GM12878 (cell line): ENCODE results near the gene NUP50. TPM values are rescaled to one million over a fixed set of nuclear protein-coding genes. Genes with fewer than 3 reads are reported as not detected.

Experiments
- ATAC-seq: fragments of 200-7000 bp; cut with Tn5 transposase; 3 replicates; pipeline ENCODE4 v1.9.1; 2020; ENCODE audit warnings: mild to moderate bottlenecking, moderate library complexity
- BruUV-seq: library from RNA; stranded (reverse); fragments of 400-500 nt; replicated peaks from 2 replicates; lab custom pipeline; 2021; lab: Mats Ljungman, UMichigan
- CTCF ChIA-PET: fragments of 300-600 bp; sonication (Branson Sonifier 250); formaldehyde crosslinking; extraction: SDS; loops from one replicate; lab custom pipeline; 2021; ENCODE audit warnings: inconsistent platforms; lab: Yijun Ruan, JAX
- POLR2A ChIA-PET: fragments of 350-600 bp; formaldehyde crosslinking; extraction: SDS; loops from one replicate; lab custom pipeline; 2021; ENCODE audit warnings: inconsistent platforms; lab: Charles Lee
- RAD21 ChIA-PET: fragments of 300-600 bp; sonication (Branson Sonifier 250); formaldehyde crosslinking; loops from one replicate; lab custom pipeline; 2023; ENCODE audit warnings: antibody characterized with exemption; ENCODE audit not compliant: unreplicated experiment; lab: Charles Lee
- SMC1A ChIA-PET: fragments of 300-600 bp; sonication (Branson Sonifier 250); formaldehyde crosslinking; loops from one replicate; lab custom pipeline; 2023; ENCODE audit not compliant: unreplicated experiment, uncharacterized antibody; lab: Charles Lee
- DNase-seq: peaks from one replicate; pipeline ENCODE4 v3.0.0-alpha.2; 2011; ENCODE audit warnings: low read depth, low spot score
- FAIRE-seq: peaks from 3 replicates; lab custom pipeline; 2011; peaks lifted over from hg19 to GRCh38; lab: Jason Lieb, UNC
- H2AFZ ChIP-seq: 2 replicates; pipeline ENCODE4 v1.6.0; 2011; ENCODE audit warnings: low read depth, low read length, control low read depth; ENCODE audit not compliant: control insufficient read depth
- H3K27ac ChIP-seq: 2 replicates; pipeline ENCODE4 v1.5.1; 2011; ENCODE audit warnings: control low read depth; ENCODE audit not compliant: control insufficient read depth, insufficient read depth
- H3K27me3 ChIP-seq, 2 experiments: replicated peaks in 1 of 2; 2 replicates each; pipeline versions ENCODE4 v1.6.0 to v1.6.1; 2011; ENCODE audit warnings: low read length in 1 of 2; ENCODE audit not compliant: control insufficient read depth in 2 of 2, insufficient read depth in 2 of 2
- H3K36me3 ChIP-seq, 2 experiments: 2 replicates each; pipeline ENCODE4 v1.5.1; 2011; ENCODE audit warnings: low read length in 1 of 2; ENCODE audit not compliant: control insufficient read depth in 2 of 2, insufficient read depth in 2 of 2
- H3K4me1 ChIP-seq: 2 replicates; pipeline ENCODE4 v1.6.1; 2011; ENCODE audit warnings: mild to moderate bottlenecking, low read length, moderate library complexity, mixed read lengths; ENCODE audit not compliant: control insufficient read depth, insufficient read depth
- H3K4me2 ChIP-seq: 2 replicates; pipeline ENCODE4 v1.6.0; 2011; ENCODE audit warnings: control low read depth; ENCODE audit not compliant: control insufficient read depth, insufficient read depth
- H3K4me3 ChIP-seq: fragments of 200-600 bp; sonication (generic); 2 replicates; pipeline ENCODE4 v1.5.1; 2016
- H3K79me2 ChIP-seq: 2 replicates; pipeline ENCODE4 v1.6.0; 2011; ENCODE audit warnings: low read length; ENCODE audit not compliant: control insufficient read depth, insufficient read depth
- H3K9ac ChIP-seq: 2 replicates; pipeline ENCODE4 v1.8.0; 2011; ENCODE audit warnings: low read length, control low read depth, mixed read lengths; ENCODE audit not compliant: control insufficient read depth, insufficient read depth
- H3K9me3 ChIP-seq: replicated peaks from 3 replicates; pipeline ENCODE4 v1.5.1; 2011; ENCODE audit warnings: mild to moderate bottlenecking, low read length; ENCODE audit not compliant: control insufficient read depth, insufficient read depth
- H4K20me1 ChIP-seq: 2 replicates; pipeline ENCODE4 v1.6.0; 2011; ENCODE audit not compliant: control insufficient read depth, insufficient read depth
- BMI1 ChIP-seq: fragments of 450-650 bp; IDR thresholded peaks from 2 replicates; pipeline ENCODE4 v1.6.1; 2016; ENCODE audit warnings: mild to moderate bottlenecking, moderate library complexity, borderline replicate concordance
- CBX5 ChIP-seq: sonication (generic); IDR thresholded peaks from 2 replicates; pipeline ENCODE4 v1.6.1; 2016; ENCODE audit warnings: low read depth, moderate library complexity, mild to moderate bottlenecking, inconsistent platforms
- JUNB ChIP-seq: IDR thresholded peaks from 2 replicates; pipeline ENCODE4 v1.6.1; 2016; ENCODE audit warnings: antibody characterized with exemption, mild to moderate bottlenecking
- NFYB ChIP-seq: IDR thresholded peaks from 2 replicates; pipeline ENCODE4 v1.6.1; 2011; ENCODE audit warnings: low read depth, mild to moderate bottlenecking, low read length, improper control_type of control experiment, moderate library complexity; ENCODE audit not compliant: insufficient read depth
- RAD51 ChIP-seq: fragments of 450-650 bp; IDR thresholded peaks from 2 replicates; pipeline ENCODE4 v1.6.1; 2016; ENCODE audit warnings: moderate library complexity, mild to moderate bottlenecking, inconsistent platforms
- RUNX3 ChIP-seq: IDR thresholded peaks from 2 replicates; pipeline ENCODE4 v1.6.1; 2012; ENCODE audit warnings: low read length, inconsistent platforms
- TCF3 ChIP-seq: IDR thresholded peaks from 2 replicates; pipeline ENCODE4 v1.6.1; 2012; ENCODE audit warnings: low read depth, mild to moderate bottlenecking, low read length, borderline replicate concordance; ENCODE audit not compliant: insufficient read depth
- ZNF384 ChIP-seq: IDR thresholded peaks from 2 replicates; pipeline ENCODE4 v1.6.1; 2012; ENCODE audit warnings: low read depth, mild to moderate bottlenecking, low read length, improper control_type of control experiment, borderline replicate concordance
- WGBS: methylation state at CpG from one replicate; pipeline ENCODE4 v1.1.6; 2016; ENCODE audit warnings: low lambda C conversion rate; ENCODE audit not compliant: insufficient replicate concordance, insufficient coverage; ENCODE audit errors: missing lambda C conversion rate; 5-methylcytosine and 5-hydroxymethylcytosine counted together
- in situ Hi-C: fragments of 300-500 bp; cut with MboI; formaldehyde crosslinking; loops from 9 replicates; pipeline ENCODE4 v1.14.3; 2018; ENCODE audit warnings: mixed read lengths
- intact Hi-C: fragments of 100-400 bp; cut with micrococcal nuclease; formaldehyde crosslinking; loops from one replicate; pipeline ENCODE4 v1.14.2; 2022; ENCODE audit not compliant: unreplicated experiment
- polyA plus RNA-seq, 11 experiments: library from polyadenylated mRNA; depleted of rRNA in 4 of 11; unstranded in 6 of 11; stranded (reverse) in 5 of 11; fragments of >200 nt; fragmentation: Nextera tagmentation in 4 of 11; fragmentation: Illumina TruSeq in 1 of 11; extraction: Ambion mirVana in 4 of 11; extraction: Trizol in 1 of 11; gene quantifications; 1 replicate in 1 of 11; 2 replicates in 10 of 11; pipeline versions ENCODE4 v1.2.1 to v1.2.3, GENCODE V29; 2011 to 2016; ENCODE audit warnings: inconsistent platforms in 2 of 11, missing spikeins in 2 of 11, low read depth in 1 of 11
- total RNA-seq, 4 experiments: library from RNA; depleted of rRNA in 3 of 4; stranded (reverse); fragments of >200 nt in 3 of 4; fragmentation: Illumina TruSeq in 1 of 4; extraction: Trizol in 1 of 4; gene quantifications; 2 replicates each; pipeline versions ENCODE4 v1.2.1 to v1.2.3, GENCODE V29; 2013 to 2021
- TF ChIP-seq, protein P1 (sequence below): fragments of 450-650 bp; IDR thresholded peaks from 2 replicates; pipeline ENCODE4 v1.6.1; 2016; ENCODE audit warnings: mild to moderate bottlenecking
- TF ChIP-seq, protein P2 (sequence below): IDR thresholded peaks from 2 replicates; pipeline ENCODE4 v1.6.1; 2011; ENCODE audit warnings: borderline replicate concordance, low read depth, mild to moderate bottlenecking, moderate library complexity, mixed read lengths, low read length; ENCODE audit not compliant: insufficient read depth; ENCODE audit errors: extremely low read length

Gene NUP50
- total and polyA plus RNA-seq, 10 of the 15 experiments (the other 5 are each of a cell fraction or from before 2014, with no cell fraction given) = 36.8 to 125 (median 78.8) TPM

GRCh38 chr22:45217345-45217744, 53.6 kb downstream of the NUP50 start (continued):
- TF ChIP-seq TCF3 = no peak

DNA sequence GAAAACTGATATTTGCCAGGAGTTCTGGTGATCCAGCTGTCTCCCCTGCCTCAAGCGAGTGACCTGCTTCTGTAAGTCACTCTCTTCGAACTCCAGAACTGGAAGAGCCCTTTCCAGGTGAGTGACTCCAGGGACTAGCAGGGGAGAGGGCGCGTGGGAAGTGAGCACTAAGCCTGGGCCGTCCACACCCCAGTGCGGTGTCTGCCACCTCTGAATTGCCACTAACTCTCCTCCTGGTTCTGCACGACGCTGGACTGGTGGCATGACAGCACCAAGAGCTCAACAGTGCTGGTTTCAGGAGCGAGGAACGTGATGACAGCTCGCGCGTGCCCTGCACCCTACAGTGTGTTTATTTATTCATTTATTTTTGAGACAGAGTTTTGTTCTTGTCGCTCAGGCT, 54.1 kb downstream of the NUP50 start:
- Histone ChIP-seq H3K79me2 (peaks cover 51% of the 10 kb centered on the region), H4K20me1 (no peaks in the 10 kb centered on the region; the same call in 1 of the 2 replicates), H3K27ac (no peak overlapping the region), H3K36me3 (no peaks in the 10 kb centered on the region; a peak in 2 of 4 replicates), H3K9me3 (no peaks in the 10 kb centered on the region), H3K4me3 (no peak overlapping the region), H3K4me1 (peaks cover 32% of the 10 kb centered on the region), H3K27me3 (no peaks in the 10 kb centered on the region), H2AFZ (no peak overlapping the region), H3K9ac (no peak overlapping the region), H3K4me2 (no peak overlapping the region)
- DNase-seq (no peak), FAIRE-seq (no peak), ATAC-seq (no peak)
- ChIA-PET RAD21 (interaction anchor here (0.6 to 1.2 kb wide), 2 partner anchors 17 to 55 kb away, joined by 3 to 4 read pairs; no protein-coding TSS in a partner anchor), SMC1A (interaction anchor here (1.0 kb wide), 1 partner anchor 65 kb away, joined by 3 read pairs; no protein-coding TSS in a partner anchor), CTCF (interaction anchor here (0.7 to 1.5 kb wide), 2 partner anchors 8 to 9 kb away, joined by 3 read pairs; no protein-coding TSS in a partner anchor), POLR2A (no interaction called here)
- no peak for TF ChIP-seq JUNB
- 93% methylated on average over 14 of the region's 14 CpGs for WGBS
- in situ Hi-C loops = no loop called here
- intact Hi-C loops = no loop called here
- no TSS peak for BruUV-seq

- no peaks in the 10 kb centered on the region; the same call in 1 of the 2 replicates for H4K20me1 ChIP-seq
- peaks cover 58% of the 10 kb centered on the region for H3K79me2 ChIP-seq
- no peak overlapping the region for H3K4me2 ChIP-seq
- SMC1A ChIA-PET = interaction anchor here (0.6 to 1.2 kb wide), 4 partner anchors 11 to 69 kb away, joined by 3 read pairs; no protein-coding TSS in a partner anchor
- CTCF ChIA-PET = interaction anchor here (1.0 to 1.5 kb wide), 3 partner anchors 9 to 652 kb away, joined by 3 read pairs; no protein-coding TSS in a partner anchor
- 25% methylated on average over 9 of the region's 9 CpGs for WGBS
- H3K27ac ChIP-seq = no peak overlapping the region
- H3K27me3 ChIP-seq = no peaks in the 10 kb centered on the region
- H3K4me1 ChIP-seq = peaks cover 32% of the 10 kb centered on the region
- FAIRE-seq = peak; percentile 75
- H3K36me3 ChIP-seq = no peaks in the 10 kb centered on the region; a peak in 1 of 4 replicates
- H3K9ac ChIP-seq = no peak overlapping the region
- TF ChIP-seq RUNX3 (peak; percentile 37; the same call in 1 of the 2 replicates), CBX5 (no peak), NFYB (0 out of 2 replicates have a peak, but pooled peaks have one; percentile 28), BMI1 (peak; percentile 92), ZNF384 (no peak), RAD51 (peak; percentile 40; the same call in 1 of the 2 replicates)
- TF ChIP-seq, protein P1, sequence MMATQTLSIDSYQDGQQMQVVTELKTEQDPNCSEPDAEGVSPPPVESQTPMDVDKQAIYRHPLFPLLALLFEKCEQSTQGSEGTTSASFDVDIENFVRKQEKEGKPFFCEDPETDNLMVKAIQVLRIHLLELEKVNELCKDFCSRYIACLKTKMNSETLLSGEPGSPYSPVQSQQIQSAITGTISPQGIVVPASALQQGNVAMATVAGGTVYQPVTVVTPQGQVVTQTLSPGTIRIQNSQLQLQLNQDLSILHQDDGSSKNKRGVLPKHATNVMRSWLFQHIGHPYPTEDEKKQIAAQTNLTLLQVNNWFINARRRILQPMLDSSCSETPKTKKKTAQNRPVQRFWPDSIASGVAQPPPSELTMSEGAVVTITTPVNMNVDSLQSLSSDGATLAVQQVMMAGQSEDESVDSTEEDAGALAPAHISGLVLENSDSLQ = peak; percentile 17; the same call in 1 of the 2 replicates
- TF ChIP-seq, protein P2, sequence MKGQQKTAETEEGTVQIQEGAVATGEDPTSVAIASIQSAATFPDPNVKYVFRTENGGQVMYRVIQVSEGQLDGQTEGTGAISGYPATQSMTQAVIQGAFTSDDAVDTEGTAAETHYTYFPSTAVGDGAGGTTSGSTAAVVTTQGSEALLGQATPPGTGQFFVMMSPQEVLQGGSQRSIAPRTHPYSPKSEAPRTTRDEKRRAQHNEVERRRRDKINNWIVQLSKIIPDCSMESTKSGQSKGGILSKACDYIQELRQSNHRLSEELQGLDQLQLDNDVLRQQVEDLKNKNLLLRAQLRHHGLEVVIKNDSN = peak; percentile 58
- DNase-seq = peak; percentile 20
- H3K9me3 ChIP-seq = no peaks in the 10 kb centered on the region
- BruUV-seq = no TSS peak
- ATAC-seq = peak; percentile 96
- intact Hi-C loops = no loop called here
- RAD21 ChIA-PET = interaction anchor here (0.6 to 1.2 kb wide), 3 partner anchors 16 to 53 kb away, joined by 3 to 4 read pairs (median 4); no protein-coding TSS in a partner anchor
- H3K4me3 ChIP-seq = no peak overlapping the region
- in situ Hi-C loops = no loop called here
- no peak overlapping the region for H2AFZ ChIP-seq
- POLR2A ChIA-PET = no interaction called here
Observed at GRCh38 chr22:45218976-45219375, 55.3 kb downstream of the NUP50 start.
